ENCODE measurements around the gene GPR183.

Gene GPR183

DNA sequence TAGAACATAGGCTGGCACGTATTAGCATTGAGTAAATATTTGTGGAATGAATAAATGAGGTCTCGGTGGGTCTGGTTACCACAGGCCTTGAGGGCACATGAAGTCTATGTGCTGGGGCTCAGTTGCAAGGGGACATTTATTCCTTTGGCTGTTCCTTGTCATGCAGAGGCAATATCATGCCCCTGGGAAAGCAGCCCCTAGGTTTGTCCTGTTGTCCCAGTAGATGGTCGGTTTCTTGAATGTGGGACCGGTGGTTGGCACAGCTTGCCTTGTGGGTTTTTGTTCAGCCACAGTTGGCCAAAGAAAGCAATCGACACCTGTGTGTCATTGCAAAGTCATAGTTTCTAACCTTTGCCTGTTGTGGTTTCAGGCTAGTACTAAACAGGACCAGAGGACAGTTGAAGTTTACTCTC lies 24.7 kb upstream of the GPR183 start:
- no peak overlapping the region for H3K4me3 ChIP-seq (ENCODE audit: control insufficient read depth, low read depth, low read length)
- no peak for TF ChIP-seq CTCF (conservative IDR thresholded peaks at IDR 0.05; ENCODE audit: control insufficient read depth, insufficient read depth, low read depth, low read length)
- no peak for DNase-seq (ENCODE audit: low read depth)

GRCh38 chr13:99330942-99331341 lies 23.7 kb upstream of the GPR183 start:
- DNase-seq (ENCODE audit: low read depth), result no peak
- no peak overlapping the region for H3K4me3 ChIP-seq (ENCODE audit: control insufficient read depth, low read depth, low read length)
- no peak for TF ChIP-seq CTCF (conservative IDR thresholded peaks at IDR 0.05; ENCODE audit: control insufficient read depth, insufficient read depth, low read depth, low read length)

DNA sequence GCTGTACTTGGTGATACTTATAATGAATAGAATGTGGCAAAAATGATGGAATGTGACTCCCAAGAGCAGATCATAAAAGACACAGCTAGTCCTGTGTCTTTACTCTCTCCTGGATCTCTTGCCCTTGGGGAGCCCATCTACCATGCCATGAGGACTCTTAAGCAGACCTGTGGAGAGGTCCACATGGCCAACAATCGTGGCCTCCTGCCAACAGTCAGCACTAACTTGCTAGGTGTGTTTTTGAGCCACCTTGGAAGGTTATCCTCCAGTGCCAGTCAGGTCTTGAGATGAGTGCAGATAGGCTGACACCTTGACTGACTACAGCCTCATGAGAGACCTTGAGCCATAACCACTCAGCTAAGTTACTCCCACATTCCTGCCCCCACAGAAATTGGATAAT lies 22.3 kb upstream of the GPR183 start:
- no peak overlapping the region for H3K4me3 ChIP-seq (ENCODE audit: control insufficient read depth, low read depth, low read length)
- TF ChIP-seq CTCF (conservative IDR thresholded peaks at IDR 0.05; ENCODE audit: control insufficient read depth, insufficient read depth, low read depth, low read length), result no peak

DNA sequence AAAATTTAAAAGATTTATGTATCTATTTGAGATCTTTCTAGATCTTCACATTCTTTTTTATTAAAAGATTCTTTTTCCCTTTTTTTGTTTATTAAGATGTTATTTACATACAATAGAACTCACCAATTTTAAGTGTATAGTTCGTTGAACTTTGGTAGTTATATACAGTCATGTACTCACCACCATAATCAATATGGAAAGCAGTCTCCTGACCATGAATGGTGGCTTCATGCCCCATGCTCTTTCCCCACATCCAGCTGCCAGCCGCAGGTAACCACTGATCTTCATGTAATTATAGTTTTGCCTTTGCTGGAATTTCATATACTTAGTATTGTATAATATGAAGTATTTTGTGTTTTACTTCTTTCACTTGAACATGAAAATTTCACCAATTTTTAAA lies 20.6 kb upstream of the GPR183 start:
- TF ChIP-seq CTCF (conservative IDR thresholded peaks at IDR 0.05; ENCODE audit: control insufficient read depth, insufficient read depth, low read depth, low read length), result no peak
- no peak overlapping the region for H3K4me3 ChIP-seq (ENCODE audit: control insufficient read depth, low read depth, low read length)
- DNase-seq (ENCODE audit: low read depth), result no peak

More for the DNA sequence above, 22.3 kb upstream of the GPR183 start:
- no peak for DNase-seq (ENCODE audit: low read depth)

DNA sequence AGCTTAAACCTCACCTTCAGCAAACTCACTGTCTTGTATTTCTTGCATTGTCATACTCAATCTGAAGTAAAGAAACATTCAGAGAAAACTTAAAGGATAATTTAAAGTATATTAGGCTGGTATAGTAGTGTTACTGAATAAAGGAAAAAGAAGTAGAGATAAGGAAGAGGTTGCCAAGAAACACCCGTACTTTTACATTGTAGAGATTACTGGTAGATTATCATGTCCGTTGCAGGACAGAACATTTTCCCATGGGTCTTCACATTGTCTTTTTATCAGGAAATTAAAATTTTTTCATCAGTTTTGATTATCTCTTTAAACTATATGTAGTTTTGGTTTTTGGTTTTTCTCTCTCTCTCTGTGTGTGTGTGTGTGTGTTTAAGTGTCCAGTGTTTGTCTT lies 19.9 kb upstream of the GPR183 start:
- no peak overlapping the region for H3K4me3 ChIP-seq (ENCODE audit: control insufficient read depth, low read depth, low read length)
- DNase-seq (ENCODE audit: low read depth), result no peak
- no peak for TF ChIP-seq CTCF (conservative IDR thresholded peaks at IDR 0.05; ENCODE audit: control insufficient read depth, insufficient read depth, low read depth, low read length)

- TF ChIP-seq CTCF (conservative IDR thresholded peaks at IDR 0.05; ENCODE audit: control insufficient read depth, insufficient read depth, low read depth, low read length), result no peak
- H3K4me3 ChIP-seq (ENCODE audit: control insufficient read depth, low read depth, low read length), result no peak overlapping the region
- no peak for DNase-seq (ENCODE audit: low read depth)
Measured at GRCh38 chr13:99326012-99326411, 18.8 kb upstream of the GPR183 start.

GRCh38 chr13:99323488-99323887 lies 16.3 kb upstream of the GPR183 start:
- no peak overlapping the region for H3K4me3 ChIP-seq (ENCODE audit: control insufficient read depth, low read depth, low read length)
- TF ChIP-seq CTCF (conservative IDR thresholded peaks at IDR 0.05; ENCODE audit: control insufficient read depth, insufficient read depth, low read depth, low read length), result no peak
- peak; percentile 54 for DNase-seq (ENCODE audit: low read depth)

Data from fibroblast of mammary gland (primary cell).